Measurements from ENCODE around the gene WBP4. TPM values are rescaled to one million over a fixed set of nuclear protein-coding genes. Genes with fewer than 3 reads are reported as not detected.
A peak's percentile ranks its signal among the peaks of the same experiment; 100 is the strongest.

Gene WBP4
- total and polyA plus RNA-seq, 9 of the 15 experiments (the other 6 are each of a cell fraction or from before 2014, with no cell fraction given): 5.5 to 12.2 (median 7.9) TPM

DNA sequence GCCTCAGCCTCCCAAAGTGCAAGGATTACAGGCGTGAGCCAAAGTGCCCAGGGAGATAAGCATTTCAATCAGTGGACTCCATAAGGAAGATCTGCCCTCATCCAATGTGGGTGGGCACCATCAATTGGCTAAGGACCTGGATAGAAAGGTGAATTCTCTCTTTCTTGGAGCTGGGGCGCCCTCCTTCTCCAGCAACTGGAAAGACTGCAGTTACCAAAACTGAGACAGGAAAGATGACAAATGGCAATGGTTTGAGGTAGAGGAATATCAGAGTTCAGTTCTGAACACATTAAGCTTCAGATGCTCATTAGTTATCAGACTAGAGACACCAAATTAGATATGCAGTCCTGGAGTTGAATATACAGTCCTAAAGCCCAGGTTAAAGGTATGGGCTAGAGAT lies 31.7 kb upstream of the WBP4 start:
- Histone ChIP-seq H3K27ac (ENCODE audit: extremely low read depth, low read depth, low read length) (no peak overlapping the region), H4K20me1 (replicated peaks; ENCODE audit: control insufficient read depth, insufficient read depth, low read length) (0 out of 2 replicates have a peak, but pooled peaks cover 3% of the 10 kb centered on the region), H3K9me3 (replicated peaks; ENCODE audit: control insufficient read depth, insufficient read depth, low read depth, low read length) (no peaks in the 10 kb centered on the region), H3K9me1 (ENCODE audit: control insufficient read depth, insufficient read depth, low read length) (no peaks in the 10 kb centered on the region), H2AFZ (ENCODE audit: low read depth, low read length) (no peak overlapping the region), H3K4me2 (ENCODE audit: insufficient read depth, low read length) (no peak overlapping the region), H3K9ac (ENCODE audit: insufficient read depth in 1 of 2, low read depth in 2 of 2, low read length in 2 of 2) (no peak overlapping the region), H3K4me3 (no peak overlapping the region), H3K36me3 (ENCODE audit: control insufficient read depth, insufficient read depth, low read length) (peaks cover 6% of the 10 kb centered on the region; the same call in 2 of the 3 replicates), H3K4me1 (replicated peaks in 1 of 2; ENCODE audit: control insufficient read depth in 2 of 2, insufficient read depth in 2 of 2, low read length in 2 of 2) (peaks cover 0 to 7% of the 10 kb centered on the region in 2 experiments; a peak in 4 of 5 replicates), H3K27me3 (ENCODE audit: control insufficient read depth in 2 of 2, insufficient read depth in 2 of 2, low read length in 2 of 2) (no peaks in the 10 kb centered on the region), H3K79me2 (ENCODE audit: control insufficient read depth, insufficient read depth, low read length) (peaks cover 39% of the 10 kb centered on the region)
- intact Hi-C loops (cut with micrococcal nuclease): loop anchor here (10.0 kb wide), 1 partner anchor 245 kb away; the partner anchor contains the start of gene SLC25A15
- no peak for DNase-seq (ENCODE audit: extremely low read depth in 1 of 4, low spot score in 3 of 4)
- in situ Hi-C loops (cut with MboI): no loop called here
- no peak for FAIRE-seq
- peak; percentile 58 for ATAC-seq
- CTCF ChIA-PET (ENCODE audit: low intra/inter-chr PET ratio): no interaction called here
- WGBS (ENCODE audit: insufficient coverage, low coverage, missing lambda C conversion rate): 73% methylated on average over 2 of the region's 2 CpGs
- POLR2A ChIA-PET: no interaction called here
- TF ChIP-seq ESRRB (CRISPR knock-in tag; IDR thresholded peaks at IDR 0.05; ENCODE audit: borderline replicate concordance) (no peak), ZNF583 (CRISPR knock-in tag; IDR thresholded peaks at IDR 0.05) (no peak), NR3C1 (CRISPR knock-in tag; IDR thresholded peaks at IDR 0.05) (no peak), PHF20 (IDR thresholded peaks at IDR 0.05; ENCODE audit: partially characterized antibody) (no peak), NFYB (IDR thresholded peaks at IDR 0.05; ENCODE audit: extremely low read depth, insufficient read length) (no peak), GABPA (tag; conservative IDR thresholded peaks at IDR 0.05; ENCODE audit: low read depth) (no peak), ZNF165 (CRISPR knock-in tag; IDR thresholded peaks at IDR 0.05; ENCODE audit: borderline replicate concordance) (no peak), ILF3 (IDR thresholded peaks at IDR 0.05; ENCODE audit: borderline replicate concordance) (no peak), ZFP36 (IDR thresholded peaks at IDR 0.05; ENCODE audit: low read depth, low read length, partially characterized antibody) (no peak), KDM4B (IDR thresholded peaks at IDR 0.05; ENCODE audit: borderline replicate concordance in 2 of 2, low read depth in 1 of 2) (no peak), MEIS2 (IDR thresholded peaks at IDR 0.05; ENCODE audit: partially characterized antibody) (peak; percentile 14), MAFK (IDR thresholded peaks at IDR 0.05; ENCODE audit: low read length) (no peak), RAD21 (CRISPR knock-in tag; conservative IDR thresholded peaks at IDR 0.05 in 1 of 2, IDR thresholded peaks at IDR 0.05 in 1 of 2) (peak in 1 of 2 experiments; percentile 60; a peak in 3 of 4 replicates), CHD2 (IDR thresholded peaks at IDR 0.05; ENCODE audit: low read depth, low read length) (no peak), CHCHD3 (CRISPR knock-in tag; IDR thresholded peaks at IDR 0.05) (no peak)
- TF ChIP-seq, protein P1, sequence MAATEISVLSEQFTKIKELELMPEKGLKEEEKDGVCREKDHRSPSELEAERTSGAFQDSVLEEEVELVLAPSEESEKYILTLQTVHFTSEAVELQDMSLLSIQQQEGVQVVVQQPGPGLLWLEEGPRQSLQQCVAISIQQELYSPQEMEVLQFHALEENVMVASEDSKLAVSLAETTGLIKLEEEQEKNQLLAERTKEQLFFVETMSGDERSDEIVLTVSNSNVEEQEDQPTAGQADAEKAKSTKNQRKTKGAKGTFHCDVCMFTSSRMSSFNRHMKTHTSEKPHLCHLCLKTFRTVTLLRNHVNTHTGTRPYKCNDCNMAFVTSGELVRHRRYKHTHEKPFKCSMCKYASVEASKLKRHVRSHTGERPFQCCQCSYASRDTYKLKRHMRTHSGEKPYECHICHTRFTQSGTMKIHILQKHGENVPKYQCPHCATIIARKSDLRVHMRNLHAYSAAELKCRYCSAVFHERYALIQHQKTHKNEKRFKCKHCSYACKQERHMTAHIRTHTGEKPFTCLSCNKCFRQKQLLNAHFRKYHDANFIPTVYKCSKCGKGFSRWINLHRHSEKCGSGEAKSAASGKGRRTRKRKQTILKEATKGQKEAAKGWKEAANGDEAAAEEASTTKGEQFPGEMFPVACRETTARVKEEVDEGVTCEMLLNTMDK (IDR thresholded peaks at IDR 0.05; ENCODE audit: borderline replicate concordance, insufficient read depth, low read depth, low read length, poor library complexity, severe bottlenecking): no peak
- TF ChIP-seq, protein P2, sequence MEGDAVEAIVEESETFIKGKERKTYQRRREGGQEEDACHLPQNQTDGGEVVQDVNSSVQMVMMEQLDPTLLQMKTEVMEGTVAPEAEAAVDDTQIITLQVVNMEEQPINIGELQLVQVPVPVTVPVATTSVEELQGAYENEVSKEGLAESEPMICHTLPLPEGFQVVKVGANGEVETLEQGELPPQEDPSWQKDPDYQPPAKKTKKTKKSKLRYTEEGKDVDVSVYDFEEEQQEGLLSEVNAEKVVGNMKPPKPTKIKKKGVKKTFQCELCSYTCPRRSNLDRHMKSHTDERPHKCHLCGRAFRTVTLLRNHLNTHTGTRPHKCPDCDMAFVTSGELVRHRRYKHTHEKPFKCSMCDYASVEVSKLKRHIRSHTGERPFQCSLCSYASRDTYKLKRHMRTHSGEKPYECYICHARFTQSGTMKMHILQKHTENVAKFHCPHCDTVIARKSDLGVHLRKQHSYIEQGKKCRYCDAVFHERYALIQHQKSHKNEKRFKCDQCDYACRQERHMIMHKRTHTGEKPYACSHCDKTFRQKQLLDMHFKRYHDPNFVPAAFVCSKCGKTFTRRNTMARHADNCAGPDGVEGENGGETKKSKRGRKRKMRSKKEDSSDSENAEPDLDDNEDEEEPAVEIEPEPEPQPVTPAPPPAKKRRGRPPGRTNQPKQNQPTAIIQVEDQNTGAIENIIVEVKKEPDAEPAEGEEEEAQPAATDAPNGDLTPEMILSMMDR (IDR thresholded peaks at IDR 0.05 in 2 of 3, conservative IDR thresholded peaks at IDR 0.05 in 1 of 3; ENCODE audit: insufficient read depth in 2 of 3, low read depth in 1 of 3, low read length in 3 of 3): peak; percentile 25 to 46 (median 36); a peak in 3 of 6 replicates
- TF ChIP-seq, protein P3, sequence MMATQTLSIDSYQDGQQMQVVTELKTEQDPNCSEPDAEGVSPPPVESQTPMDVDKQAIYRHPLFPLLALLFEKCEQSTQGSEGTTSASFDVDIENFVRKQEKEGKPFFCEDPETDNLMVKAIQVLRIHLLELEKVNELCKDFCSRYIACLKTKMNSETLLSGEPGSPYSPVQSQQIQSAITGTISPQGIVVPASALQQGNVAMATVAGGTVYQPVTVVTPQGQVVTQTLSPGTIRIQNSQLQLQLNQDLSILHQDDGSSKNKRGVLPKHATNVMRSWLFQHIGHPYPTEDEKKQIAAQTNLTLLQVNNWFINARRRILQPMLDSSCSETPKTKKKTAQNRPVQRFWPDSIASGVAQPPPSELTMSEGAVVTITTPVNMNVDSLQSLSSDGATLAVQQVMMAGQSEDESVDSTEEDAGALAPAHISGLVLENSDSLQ (IDR thresholded peaks at IDR 0.05): no peak
- no TSS peak for BruUV-seq (replicated peaks)

All from K562 (cell line).